Stimulated activated CD8-positive, alpha-beta memory T cell treated with anti-CD3 and anti-CD28 coated beads, Interleukin-2, amount 100 ng/mL, for 48 hours (primary cell): ENCODE measurements around the gene FHIT.
"Not testable (repeated sequence)": the region's sequence is repeated elsewhere in the genome, so short reads cannot be mapped to it uniquely, and the experiment has no call there.

Experiments
- DNase-seq, 2 donors: peaks; one replicate each; pipeline ENCODE4 v3.0.0-alpha.2; 2020; ENCODE audit warnings: low read depth in 2 of 2

Gene FHIT

DNA sequence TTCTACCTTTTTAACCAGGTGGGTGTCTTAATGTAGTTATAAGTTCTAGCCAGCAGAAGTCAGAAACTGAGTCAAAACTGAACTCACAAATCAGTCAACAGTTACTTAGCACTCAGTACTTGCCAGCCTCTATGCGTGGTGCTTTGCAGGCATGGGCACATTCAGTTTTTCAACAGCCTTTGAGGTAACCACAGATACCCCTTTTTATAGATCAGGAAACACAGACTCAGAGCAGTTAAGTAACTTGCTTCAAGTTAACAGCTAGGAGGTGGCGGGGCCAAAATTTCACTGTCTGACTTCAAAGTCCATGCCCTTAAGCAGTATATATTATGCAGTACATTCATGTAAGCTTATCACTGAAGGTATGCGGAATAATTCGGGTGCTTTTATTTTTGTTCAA lies 139.4 kb downstream of the FHIT start:
- DNase-seq = no peak

GRCh38 chr3:61110576-61110975 lies 140.7 kb downstream of the FHIT start:
- DNase-seq = no peak

DNA sequence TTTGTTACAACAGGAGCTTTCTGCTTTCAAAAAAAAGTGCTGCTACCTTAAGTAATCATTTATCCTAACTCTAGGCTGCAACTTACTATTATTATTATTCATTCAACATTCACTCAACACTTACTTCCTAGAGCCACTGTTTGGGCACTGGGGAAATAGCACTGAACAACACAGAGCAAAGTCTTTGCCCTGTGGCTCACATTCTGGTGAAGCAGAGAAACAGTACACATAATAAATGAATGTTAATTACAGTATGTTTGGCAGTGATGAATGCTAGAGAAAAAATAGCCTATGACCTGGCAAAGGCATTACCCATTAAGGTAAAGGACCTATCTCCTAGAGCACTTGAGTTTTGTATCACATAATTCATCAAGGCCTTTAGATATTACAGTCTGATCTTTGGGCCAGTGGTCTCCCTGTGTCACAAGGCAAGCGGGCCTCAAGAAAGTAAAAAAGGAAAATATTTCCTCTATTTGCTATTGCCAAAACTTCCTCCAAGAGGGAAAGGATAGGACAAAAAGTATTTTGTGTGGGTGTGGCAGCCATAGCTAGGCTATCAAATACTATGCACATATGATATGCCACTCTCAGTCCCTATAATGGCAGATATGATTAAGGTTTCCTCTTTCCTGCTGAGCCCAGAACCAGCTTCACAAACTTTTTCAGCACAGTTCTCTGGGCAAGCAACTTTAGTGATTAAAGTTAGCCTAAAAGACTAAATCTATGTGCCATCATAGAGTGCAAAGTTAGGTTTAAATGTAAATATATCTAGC lies 142.8 kb downstream of the FHIT start:
- no peak for DNase-seq

DNA sequence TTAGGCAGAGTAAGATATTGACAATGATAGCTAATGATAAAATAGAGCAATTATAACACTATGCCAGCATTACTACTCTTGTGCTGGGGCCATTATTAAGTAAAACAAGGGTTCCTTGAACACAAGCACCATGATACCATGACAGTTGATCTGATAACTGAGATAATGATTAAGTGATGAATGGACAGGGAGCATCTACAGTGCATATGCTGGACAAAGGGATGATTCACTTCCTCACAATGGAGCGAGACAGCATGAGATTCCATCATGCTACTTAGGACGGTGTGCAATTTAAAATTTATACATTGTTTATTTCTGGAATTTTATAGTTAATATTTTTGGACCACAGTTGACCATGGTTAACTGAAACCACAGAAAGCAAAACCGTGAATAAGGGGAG lies 156.6 kb downstream of the FHIT start:
- no peak for DNase-seq

DNA sequence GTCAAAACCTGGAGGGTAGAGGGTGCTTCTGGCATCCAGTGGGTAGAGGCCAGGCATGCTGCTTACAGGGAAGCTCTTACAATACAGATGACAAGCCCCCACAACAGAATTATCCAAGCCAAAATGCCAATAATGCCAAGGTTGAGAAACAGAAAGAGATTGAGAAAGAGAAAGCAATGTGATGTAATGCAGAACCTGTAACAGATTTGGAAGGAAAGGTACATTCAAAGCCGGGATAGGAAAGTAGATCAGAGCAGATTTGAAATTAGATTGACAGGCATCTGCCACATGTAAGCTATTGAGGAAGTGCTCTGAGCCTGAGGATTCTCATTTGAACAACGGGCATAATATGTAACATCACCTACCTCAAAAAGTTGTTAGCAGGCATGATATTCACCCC lies 157.9 kb downstream of the FHIT start:
- DNase-seq = no peak

DNA sequence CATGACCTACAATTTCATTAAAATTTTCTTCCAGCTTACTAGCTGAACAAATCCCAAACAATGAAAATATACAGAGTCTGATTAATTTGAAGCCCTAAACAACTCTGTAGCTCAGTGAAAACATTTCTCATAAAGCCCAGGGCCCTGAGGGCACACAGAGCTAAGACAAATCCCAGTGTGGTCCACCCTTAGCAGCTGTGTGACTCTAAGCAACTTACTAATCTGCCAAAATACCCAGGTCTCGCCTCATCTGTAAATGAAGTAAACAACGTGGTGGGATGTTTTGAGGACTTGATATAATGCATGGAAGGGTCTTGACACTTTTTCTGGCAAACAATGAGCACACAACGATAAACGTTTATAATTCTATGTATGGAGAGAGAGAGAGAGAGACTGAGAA lies 158.4 kb downstream of the FHIT start:
- DNase-seq = no peak

DNA sequence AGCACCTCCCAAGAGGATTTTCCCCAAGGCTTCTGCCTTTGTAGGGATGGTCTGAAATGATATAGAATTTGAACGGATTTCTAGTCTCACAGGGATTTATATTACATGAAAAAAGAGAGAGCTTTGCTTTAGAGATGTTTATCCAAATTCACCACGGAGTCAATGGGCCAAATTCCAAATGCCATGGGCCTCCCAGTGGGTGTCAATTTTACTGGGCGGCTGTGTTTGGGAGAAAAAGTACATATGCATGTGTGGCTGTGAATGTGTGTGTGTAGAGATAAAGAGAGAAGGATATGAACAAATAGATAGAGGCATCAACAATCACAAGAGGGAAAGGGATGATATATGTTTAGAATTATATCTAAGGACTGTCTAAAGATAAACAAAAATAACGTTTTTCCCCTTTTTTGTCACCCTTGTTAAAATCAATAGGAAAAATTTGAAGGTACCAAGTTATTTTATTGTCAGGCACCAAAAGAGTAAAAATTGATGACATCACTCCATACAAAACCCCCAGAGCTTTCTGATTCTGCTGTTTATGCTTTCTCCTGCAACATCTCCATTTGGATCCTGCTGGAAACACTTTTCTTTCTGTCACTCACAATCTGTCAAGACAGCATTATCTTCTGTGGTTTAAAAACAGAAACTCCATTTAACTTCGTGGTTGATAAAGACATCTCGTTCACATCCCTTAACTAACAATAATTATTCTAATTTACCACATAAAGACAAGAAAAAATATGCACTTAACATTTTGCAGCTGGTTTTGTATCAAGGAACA lies 160.7 kb downstream of the FHIT start:
- no peak for DNase-seq

GRCh38 chr3:61087465-61087864 lies 163.8 kb downstream of the FHIT start:
- no peak for DNase-seq

DNA sequence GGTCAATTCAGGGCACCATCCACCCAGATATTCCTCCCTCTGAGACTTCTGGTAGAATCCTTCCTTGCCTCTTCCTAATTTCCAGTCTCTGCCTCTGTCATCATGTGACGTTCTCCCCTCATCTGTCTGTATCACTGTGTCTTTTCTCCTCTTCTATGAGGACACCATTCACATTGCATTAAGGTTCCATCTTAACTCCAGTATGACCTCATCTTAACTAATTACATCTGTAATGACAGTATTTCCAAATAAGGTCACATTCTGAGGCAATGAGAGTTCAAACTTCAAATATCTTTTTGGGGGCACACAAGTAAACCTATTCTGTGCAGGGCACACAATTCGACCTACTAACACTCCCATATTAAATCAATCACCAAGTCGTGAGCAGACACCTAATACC lies 169.7 kb downstream of the FHIT start:
- no peak for DNase-seq

DNA sequence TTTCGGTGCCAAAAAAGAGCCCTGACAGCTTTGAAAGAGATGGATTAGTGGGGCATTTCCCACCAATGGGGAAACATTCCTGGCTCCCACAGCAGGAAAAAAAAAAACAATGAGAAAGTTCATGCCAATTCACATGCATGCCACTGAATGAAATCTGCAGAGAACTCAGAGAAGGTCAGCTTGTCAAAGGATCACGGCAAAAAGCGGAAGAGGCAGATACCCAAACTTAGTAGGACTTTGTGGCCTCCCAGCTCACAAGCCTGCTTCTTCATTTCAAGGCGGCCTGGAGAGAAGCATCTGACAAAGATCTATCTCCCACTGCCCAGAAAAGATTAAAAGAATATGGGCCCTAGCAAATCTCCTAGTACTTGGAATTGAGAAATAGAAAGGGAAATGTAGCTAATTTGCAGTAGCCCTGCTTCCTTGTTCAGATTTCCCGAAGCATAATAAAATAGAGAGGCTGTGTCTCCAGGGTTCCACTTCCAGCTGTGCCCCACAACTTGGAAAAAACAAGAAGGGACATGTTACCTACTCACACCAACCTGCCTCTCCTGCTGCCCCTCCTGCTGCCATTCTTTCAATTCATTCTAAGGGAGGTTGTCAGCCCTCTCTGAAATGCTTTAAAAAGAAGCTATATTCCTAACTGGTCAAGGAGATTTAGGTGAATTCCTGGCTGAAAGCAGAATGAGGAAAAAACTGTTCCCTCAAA lies 170.4 kb downstream of the FHIT start:
- DNase-seq = no peak

- DNase-seq = no peak
These were observed 173.1 kb downstream of the FHIT start for GRCh38 chr3:61078048-61078752.

GRCh38 chr3:61077551-61077950 lies 173.7 kb downstream of the FHIT start:
- no peak for DNase-seq

GRCh38 chr3:61074783-61075182 lies 176.5 kb downstream of the FHIT start:
- no peak for DNase-seq

GRCh38 chr3:61073566-61074165 lies 177.6 kb downstream of the FHIT start:
- no peak for DNase-seq

- no peak for DNase-seq
These were observed 183.2 kb downstream of the FHIT start for GRCh38 chr3:61068084-61068483.

GRCh38 chr3:61066800-61067199 lies 184.5 kb downstream of the FHIT start:
- no peak for DNase-seq

DNA sequence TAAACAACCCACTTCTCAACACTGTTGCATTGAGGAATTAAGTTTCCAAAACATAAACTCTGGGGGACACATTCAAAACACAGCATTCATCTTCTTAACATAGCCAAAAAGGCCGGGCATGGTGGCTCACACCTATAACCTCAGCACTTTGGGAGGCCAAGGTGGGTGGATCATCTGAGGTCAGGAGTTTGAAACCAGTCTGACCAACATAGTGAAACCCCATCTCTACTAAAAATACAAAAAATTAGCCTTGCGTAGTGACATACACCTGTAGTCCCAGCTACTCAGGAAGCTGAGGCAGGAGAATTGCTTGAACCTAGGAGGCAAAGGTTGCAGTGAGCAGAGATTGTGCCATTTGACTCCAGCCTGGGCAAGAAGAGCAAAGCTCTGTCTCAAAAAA lies 185.0 kb downstream of the FHIT start:
- DNase-seq = not testable (repeated sequence)

DNA sequence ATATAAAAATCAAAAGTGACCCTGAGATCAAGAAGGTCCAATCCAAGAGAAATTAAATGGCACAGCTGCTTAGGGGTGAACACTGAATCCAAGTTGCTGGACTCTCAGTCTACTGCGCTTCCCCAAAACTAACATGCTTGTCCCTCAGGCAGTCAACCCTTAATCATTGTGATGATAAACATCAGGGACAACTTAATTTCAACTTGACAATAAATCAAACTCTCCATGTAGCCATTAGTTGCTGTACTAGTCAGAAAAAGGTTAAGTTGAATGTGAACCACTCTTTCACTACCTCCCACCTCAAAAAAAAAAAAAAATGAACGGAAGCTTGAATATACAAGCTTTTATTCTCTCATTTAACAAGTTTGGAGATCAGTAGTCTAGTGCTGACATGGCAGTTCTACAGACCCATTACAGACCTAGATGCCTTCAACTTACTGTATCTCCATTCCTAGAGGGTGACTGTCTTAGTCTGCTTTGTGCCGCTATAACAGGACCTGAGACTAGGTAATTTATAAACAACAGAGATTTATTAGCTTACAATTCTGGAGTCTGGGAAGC lies 185.7 kb downstream of the FHIT start:
- DNase-seq = no peak

GRCh38 chr3:61061092-61061723 lies 190.0 kb downstream of the FHIT start:
- DNase-seq = no peak

DNA sequence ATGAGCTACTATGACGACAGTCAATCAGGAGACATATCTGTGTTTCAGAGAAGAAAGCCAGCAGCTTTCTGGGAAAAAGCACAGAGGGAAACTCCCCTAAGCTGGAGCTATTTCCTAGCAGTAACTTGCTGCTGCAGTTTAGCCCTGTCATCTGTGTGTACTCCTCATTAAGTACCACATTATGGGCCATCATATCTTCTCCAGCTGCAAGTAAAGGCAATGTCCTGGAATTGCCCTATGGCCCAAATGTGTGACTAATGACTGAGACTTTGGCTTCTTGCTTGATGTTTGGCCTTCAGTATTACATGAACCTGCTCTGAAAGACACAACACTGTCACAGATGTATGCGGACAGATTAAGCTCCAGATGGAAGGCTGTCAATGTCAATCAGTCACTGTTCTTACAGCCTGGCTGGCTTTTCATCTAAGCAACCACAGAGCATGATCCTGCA lies 190.8 kb downstream of the FHIT start:
- no peak for DNase-seq

- DNase-seq = no peak
These were observed 192.4 kb downstream of the FHIT start for GRCh38 chr3:61058836-61059235.
